ENCODE data around the gene TMEM50A.
"Not testable (repeated sequence)": the region's sequence is repeated elsewhere in the genome, so short reads cannot be mapped to it uniquely, and the experiment has no call there.

TMEM50A gene

DNA sequence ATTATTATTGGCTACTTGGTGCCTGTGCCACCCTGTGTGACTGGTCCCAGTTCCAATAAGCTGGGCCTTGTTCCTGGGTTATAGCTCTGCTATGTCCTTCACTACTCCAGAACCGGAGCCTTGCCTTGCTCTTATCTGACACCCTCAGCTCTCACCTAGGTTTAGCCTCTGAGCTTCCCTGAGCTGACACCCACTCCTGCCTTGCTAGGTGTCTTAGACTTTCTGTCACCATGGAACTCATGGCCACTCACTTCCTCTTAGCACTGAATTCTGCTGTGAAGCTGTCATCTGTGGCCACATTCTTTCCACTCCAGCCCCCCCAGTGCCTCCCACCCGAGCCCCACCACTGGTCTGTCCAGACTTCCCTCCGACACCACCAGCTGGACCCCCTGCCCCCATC, 51.6 kb downstream of the TMEM50A start:
- not testable (repeated sequence) for DNase-seq

DNA sequence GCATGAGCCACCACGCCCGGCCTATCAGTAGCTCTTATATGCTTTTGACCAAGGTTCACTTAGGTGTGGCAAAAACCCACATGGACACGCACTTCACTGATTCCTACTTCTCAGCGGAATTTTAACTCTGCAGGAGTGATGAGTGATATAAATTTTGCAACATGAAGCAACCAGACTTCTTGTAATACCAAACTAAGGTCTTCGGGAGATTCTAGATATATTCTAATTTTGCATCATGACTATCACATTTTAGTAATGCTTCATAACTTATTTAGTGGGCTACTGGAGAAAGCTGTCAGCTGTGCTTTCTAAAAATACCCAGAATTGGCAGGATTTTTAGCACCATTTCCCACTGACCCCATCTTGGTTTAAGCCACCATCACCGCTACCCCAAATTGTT, 54.7 kb downstream of the TMEM50A start:
- no peak for DNase-seq

DNA sequence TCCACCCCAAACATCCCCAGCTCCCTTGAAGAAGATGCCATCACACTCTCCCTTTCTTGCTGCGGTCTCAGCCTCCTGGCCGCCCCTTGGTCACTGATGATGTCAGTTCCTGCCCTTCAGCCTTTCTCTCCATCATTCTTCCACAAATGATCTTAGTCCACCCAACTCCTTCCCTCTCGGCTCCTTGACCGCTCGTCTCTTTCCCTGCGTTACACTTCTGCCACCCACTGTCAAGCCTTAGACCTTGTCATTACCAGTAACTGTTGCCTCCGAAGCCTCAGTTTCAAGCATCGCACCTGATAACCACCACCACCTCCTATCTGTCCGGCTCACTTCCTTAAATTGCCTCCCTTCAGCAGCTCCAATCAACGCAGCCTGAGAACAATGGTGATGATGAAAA, 59.4 kb downstream of the TMEM50A start:
- not testable (repeated sequence) for DNase-seq

DNA sequence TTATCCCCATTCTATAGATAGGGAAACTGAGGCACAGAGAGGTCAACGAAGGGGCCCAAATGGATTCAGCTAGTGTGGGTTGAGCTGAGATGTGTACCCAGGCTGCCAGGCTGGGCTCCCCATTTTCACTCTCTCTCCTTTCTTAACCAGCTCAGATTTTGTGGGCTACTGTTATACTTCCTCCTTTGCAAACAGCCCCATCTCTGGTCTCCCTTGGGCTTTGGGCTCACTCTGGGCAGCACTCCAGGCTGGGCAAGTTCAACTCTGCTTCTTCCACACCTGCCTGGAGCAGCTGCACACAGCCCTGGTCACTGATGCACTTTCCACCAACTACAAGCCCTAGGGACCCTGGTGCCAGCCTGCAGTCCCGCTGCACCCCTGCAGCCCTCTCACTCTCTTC, 59.9 kb downstream of the TMEM50A start:
- not testable (repeated sequence) for DNase-seq

DNA sequence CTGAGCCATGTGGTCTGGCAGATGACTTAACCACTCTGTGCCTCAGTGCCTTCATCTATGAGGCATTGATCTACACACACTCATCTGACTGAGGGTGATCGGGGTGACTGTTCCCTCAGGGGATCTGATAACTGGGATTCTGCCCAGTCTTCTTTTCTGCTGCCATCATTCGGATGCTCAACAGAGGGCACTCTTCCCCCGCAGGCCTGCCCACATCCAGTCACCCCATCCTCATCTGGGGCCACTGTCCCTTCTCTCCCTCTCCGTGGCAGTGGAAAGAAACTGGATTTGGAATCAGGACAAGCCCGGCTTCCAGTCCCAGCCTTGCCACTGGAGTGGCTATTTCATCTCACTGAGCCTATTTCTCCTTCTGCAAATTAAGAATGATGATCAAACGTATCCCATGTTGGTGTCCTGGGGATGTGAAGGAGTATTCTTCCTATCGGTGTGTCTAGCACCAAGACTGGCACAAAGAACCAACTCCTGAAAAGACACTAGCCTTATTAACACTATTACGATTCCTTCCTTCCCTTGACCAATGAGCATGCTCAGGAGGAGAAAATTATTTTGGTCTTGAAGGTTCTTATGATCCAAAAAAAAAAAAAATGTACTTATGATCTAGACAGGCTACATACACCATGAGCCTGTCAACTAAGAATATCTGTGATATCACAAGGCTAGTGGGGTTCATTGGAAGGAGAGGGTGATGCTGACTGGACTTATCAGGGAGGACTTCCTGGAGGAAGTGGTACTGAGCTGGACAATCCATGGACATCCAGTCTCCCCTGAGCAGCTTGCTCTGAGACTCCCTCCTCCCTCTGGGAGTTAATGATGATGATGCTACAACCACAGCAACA, 65.0 kb downstream of the TMEM50A start:
- not testable (repeated sequence) for DNase-seq

DNA sequence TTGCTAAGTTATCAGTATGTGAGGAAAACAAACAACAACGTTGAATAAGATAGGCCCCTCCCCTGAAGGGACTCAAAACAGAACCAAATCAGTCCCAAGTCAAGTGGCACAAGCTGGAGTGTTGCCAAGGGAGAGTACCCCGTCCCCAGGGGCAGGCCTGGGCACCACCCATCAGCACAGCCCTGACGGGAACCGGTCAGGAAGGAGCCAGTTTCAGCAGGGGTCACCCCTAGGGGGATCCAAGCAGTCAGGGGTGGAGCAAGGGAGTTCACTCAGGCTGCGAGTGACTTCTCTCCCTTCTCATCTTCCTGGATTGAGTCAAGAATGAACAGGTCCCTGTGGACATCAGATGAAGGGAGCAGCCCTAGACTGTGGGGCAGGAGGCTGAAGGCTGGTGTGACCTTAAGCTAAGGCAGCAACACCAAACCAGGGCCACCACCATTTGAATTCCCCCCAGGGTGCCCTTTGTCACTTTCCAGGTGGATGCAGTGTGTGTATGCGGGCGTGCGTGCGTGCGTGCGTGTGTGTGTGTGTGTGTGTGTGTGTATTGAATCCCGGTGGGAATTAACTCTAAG, 67.7 kb downstream of the TMEM50A start:
- not testable (repeated sequence) for DNase-seq

DNA sequence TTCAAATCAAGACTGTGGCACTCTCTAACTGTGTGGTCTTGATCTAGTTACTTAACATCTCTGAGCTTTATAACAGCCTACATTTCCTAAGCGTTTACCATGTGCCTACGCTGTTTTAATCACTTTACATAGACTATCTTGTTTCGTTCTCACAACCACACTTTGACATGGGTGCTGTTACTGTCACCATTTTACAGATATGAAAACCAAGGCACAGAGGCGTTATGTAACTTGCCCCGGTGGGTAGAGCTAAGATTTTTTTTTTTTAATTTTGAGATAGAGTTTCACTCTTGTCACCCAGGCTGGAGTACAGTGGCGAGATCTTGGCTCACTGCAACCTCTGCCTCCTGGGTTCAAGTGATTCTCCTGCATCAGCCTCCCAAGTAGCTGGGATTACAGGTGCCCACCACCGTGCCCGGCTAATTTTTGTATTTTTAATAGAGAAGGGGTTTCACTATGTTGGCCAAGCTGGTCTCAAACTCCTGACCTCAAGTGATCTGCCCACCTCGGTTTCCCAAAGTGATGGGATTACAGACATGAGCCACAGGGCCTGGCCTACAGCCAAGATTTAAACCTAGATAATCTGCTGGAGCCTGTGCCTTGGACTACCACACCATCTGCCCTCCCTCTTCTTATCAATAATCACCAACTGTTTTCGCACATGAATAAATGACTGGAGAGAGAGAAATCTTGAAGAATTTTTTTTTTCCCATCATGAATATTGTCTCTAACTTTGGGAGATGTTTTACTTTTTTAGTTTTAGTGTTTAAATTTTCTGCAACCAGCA, 71.7 kb downstream of the TMEM50A start:
- not testable (repeated sequence) for DNase-seq

Measured in activated effector memory CD4-positive, alpha-beta T cell treated with Interleukin-2 at 50 U/mL for 16 hours (primary cell).